HG02678 (cell line): ENCODE results near the gene MIER3.

Experiments used
- ATAC-seq: cut with Tn5 transposase; IDR thresholded peaks from one replicate; pipeline ENCODE4 v1.9.1; 2021; ENCODE audit warnings: mild to moderate bottlenecking, moderate library complexity; ENCODE audit not compliant: unreplicated experiment

MIER3 gene

DNA sequence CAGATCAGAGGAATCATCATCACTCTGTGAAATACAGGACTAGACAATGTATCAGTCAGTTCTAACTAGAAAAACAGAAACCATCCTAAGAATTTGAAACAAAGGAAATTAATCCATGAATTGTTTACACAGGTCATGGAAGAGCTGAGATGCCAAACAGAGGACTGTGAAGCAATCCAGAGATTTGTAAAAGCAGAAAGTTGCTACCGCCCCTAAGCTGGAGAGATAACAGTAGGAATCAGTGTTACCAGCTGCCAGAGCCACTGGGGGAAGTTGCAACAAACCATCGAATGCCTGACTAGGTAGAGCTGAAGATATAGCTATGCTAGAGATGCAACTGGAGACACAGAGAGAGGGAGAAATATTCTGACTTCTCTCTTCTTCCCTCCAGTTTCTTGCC lies 10.4 kb upstream of the MIER3 start:
- ATAC-seq, result no peak

DNA sequence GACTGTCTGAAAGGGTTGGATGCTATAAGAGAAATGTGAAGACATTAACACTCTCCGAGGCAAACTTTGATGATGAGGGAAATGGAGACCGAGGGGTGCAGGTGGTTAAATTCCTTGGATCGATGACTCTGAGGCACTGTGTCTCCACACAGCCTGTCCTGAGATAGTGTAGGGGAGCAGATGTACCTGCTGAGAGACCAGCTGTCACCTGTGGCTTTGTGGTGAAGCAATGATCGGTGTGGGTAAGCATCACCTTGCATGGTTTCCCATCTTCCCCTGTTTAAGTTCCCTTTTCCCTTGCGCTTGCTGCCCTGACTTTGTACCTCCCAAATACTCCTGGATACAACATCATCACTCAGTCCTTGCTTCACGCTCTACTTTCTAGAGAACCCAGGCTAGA lies 9.8 kb upstream of the MIER3 start:
- ATAC-seq, result no peak

DNA sequence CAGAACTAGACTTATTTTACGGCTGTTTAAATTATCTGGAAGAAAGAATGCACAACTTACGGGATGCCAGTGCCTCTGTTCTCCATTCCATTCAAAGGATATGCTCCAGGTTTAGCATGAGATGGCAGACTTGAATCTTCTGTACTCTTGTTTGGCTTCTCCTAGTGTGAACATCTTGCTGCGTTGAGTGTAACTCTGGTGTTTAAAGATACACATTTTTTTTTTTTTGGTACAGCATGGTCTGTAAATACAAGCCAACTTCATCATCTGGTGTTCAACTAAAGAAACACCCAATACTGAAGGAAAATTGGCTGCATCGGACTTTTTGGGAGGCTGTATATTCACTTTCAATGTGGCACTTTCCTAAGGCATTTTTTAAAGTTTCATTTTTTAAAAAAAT lies 7.4 kb upstream of the MIER3 start:
- ATAC-seq, result no peak

DNA sequence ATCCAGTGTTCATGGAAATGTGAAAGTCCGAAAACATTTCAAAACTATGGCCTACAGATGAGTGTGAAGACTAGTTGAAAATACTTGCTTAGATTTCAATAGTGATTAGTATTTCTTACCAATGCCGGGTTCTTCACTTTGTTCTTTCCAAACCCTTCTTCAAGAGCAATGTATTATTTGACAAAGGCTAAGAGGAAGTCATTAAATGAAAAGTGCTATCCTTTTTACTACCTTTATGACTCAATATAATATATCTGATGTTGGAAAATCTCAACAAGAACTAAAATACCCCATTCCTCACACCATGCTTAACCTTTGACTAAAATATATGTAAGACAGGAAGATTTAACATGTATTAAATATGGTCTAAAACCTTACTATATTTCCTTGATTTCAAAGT lies 6.7 kb upstream of the MIER3 start:
- ATAC-seq, result no peak

DNA sequence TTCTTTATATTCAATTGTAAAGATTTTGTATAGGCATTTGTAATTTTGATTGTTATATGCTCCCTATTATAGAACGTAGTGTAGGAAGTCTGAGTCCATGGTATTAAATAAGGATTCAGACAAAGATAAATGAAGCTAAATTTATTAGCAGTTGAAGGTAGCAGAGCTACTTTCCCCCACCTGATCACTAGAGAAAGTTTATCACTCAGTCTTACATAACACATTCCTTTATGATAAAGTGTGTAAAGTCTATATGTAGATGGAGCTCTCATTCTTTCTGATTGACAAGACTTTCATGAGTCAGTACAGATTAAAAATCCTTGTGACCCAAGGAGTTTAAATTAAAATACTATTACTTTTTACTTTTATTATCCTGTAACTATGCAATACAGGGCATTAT lies 2.3 kb upstream of the MIER3 start:
- ATAC-seq, result no peak

DNA sequence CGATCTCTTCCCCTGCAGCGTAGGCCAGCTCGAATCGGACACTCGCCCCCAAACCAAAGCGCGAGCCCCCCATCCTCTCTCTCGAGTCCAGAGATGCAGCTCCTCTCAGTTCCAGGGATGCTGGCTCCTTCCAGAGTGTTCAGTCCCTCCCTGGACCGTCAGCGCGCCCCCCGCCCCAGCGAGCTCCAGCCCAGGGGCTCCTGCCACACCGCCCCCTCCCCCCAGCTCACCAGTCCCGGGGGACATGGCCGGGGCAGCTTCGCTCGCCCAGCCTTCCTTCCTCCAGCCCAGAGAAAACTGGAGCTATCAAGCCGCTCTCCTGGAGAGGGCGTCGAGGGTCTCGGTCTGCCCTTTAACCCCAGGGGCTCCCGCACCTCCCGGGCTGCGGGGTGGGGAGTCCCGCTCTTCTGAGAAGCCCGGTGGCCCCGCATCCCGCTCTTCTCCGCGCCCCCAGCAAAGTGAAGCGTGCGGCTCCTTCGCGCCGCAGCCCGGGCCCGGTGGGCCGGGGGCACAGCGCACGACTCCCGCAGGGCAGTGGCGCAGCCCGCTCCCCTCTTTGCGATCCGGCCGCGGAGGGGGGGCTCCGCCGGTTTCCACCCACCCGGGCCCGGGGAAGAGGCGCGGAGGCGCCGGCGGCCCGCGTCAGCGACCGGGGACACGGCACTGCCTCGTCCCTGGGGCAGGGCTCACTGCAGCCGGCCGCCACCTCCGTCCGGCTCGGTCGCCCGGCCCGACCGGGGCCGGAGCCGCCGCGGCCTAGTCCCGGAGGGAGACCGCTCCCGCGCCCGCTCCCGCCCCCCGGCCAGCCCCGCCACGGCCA lies 587 bp downstream of the MIER3 start:
- peak; percentile 39 for ATAC-seq

DNA sequence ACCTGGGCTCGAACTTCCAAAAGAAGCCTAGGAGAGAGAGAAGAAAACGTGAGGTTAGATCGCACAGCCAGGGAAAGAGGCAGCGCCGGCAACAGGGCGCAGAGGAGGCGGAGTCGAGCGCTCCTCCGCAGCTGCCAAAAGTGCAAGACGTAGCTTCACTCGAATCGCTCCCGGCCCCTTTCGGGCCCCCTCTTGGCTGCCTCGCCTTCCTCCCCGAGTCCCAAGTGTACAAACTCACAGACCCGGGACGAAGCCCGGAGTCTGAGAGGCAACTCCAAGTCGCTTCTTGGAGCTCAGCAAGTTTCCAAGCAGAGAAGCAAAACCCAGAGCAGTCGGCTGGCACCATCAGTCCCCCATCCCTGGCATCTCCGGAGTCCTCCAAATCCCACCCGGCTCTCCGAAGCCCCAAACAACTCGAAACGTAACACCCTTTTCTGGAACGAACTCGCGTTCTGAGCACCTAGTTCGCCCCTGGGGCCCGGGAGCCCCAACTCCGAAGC lies 1.2 kb downstream of the MIER3 start:
- peak; percentile 42 for ATAC-seq

DNA sequence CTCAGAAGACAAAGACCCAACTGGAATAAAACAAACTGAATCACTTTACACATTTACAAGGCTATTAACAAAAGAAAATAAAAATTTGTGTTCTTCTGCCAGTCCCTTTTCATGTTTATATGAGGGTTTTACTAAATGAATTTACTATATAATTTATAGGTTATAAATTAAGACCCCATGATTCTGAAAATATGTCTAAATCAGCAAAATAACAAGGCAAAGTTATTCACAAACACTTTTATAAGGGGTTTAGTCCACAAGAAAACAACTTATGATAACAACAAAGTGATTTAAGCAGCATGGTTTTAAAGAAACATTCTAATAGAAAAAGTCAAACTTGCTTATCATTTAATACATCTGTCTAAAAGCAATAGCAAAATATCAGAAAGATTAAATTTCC lies 4.9 kb downstream of the MIER3 start:
- no peak for ATAC-seq

DNA sequence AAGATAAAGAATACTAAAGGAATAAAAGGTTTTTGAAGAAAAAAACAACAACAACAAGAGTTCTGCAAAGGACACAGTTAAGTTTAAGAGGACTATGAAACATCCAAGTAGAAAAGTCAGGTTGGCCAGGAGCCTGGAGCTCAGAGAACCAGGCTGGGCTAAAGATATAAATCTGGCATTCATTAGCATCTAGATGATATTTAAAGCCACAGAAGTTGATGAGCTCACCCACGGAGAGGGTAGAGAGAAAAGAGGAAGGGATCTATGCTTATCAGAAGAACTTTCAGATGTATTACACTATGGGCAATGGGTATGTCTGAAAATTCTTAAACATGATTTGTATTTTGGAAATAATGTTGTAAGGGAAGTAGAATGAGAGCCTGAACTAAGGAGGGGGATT lies 9.9 kb downstream of the MIER3 start:
- ATAC-seq, result no peak

DNA sequence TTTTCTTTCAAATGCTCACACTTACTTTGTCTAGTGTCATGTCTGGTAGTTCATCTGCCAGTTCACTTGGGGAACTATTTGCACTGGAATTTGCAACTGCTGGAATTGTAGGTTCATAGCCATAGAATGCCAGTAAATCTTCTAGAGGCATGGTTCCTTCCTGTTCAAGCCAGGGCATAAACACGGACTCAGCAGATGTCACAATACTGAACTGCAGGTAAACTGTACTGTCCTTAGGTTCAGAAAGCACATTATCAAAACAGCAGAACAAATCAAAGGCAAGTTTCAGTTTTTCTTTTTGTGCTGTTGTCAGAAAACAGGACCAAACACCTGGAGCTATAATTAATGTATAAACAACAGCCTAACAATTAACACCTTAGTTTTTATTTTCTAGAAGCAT lies 13.1 kb downstream of the MIER3 start:
- no peak for ATAC-seq

DNA sequence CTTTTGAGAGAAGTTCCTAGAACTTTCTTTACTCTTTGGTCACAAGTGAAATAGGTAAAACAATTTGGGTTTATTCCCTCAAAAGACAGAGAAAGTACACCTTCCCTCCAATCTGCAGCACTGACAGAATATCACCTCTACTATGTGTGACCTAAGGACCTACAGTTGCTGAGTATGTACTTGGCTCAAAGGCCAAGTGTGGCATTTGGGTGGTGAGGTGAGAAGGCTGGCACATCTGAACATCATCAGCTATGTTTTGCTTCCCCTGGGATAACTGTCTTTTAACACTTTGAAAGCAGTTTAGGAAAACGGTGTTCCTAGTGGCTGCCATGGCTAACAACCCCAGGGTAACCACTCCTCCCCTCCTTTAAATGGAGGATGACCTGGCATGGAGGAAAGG lies 17.6 kb downstream of the MIER3 start:
- ATAC-seq, result no peak

DNA sequence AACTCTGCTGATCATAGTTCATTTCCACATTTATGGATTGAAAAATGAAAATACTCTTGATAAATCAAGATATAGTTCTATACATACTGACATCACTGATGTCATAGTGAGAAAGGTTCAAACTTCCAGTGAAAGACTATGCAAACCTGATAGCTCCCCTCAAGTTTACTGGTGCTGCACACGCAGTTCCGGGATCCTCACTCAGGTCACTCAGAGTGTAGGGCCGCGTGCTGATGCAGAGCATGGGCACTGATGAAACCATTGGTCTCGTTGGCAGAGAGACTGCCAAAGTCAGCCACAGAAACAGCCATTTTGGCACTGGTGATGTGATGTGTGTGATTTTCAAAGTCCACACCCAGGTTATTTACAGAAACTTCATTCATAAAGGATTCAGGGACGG lies 29.0 kb downstream of the MIER3 start:
- ATAC-seq, result no peak

DNA sequence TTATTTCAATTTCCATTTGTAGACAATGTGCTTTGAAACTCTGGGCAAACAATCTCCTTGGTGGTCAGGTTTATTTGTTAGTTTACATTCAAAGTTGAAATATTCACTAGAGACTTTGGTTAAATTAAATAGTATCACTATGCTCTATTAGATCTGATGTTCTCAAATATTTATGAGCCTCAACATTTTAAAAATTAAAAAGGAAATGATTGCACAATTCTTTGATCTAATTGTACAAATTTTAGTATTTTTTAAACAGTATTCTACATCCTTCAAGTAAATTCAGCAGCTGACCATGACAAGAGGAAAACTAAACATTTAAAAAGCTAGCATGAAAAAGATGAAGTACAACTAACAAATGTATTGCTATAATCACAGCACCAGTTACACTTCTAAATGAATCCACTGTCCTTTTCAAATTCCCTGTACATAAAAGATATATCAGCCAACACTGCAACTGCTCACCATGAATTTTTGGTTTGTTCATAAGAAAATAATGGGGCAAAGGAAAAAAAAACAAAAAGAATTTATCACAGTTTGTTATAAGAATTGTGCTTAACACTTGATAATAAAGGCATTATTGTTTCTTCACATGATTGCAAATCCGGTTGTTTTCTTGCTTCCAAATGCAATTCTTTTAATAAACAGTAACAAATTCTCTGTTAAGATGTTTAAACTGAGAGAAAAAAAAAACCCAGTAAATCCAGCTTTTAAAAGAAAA lies 31.8 kb downstream of the MIER3 start:
- ATAC-seq, result no peak

DNA sequence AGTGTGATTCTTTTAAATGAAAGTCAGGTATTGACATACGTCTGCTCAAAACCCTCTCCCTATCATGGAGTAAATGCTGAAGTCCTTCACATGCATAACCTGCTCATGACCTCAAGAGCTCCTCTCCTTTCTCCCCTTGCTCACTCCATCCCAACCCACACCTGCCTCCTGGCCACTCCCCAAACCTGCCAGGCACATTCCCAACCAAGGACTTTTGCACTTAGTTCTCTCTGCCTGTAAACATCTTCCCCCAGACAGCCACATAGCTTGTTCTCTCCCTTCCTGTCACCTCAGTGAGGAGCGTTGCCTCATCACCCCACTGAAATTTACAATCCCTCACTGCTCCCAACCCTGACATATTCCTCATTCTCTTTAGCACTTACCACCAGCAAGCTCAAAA lies 33.9 kb downstream of the MIER3 start:
- ATAC-seq, result no peak

DNA sequence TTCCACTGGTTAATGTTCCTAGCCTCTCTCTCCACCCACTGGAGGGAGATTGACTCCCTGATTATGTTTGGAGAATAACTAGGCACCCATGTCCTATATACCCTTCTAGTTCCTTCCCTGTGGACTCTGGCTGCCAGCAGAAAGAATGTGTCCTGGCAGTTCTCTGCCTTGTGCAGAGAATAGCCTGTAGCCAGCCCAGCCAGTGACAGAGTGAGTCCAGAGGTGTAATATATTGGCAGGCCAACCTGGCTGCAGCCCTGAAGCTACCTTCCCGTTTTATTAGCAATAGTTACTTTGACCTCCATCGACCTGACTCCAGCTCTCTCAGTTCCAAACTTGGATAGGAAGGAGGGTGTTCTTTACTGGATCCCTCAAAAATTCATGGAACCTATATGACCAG lies 34.4 kb downstream of the MIER3 start:
- no peak for ATAC-seq

DNA sequence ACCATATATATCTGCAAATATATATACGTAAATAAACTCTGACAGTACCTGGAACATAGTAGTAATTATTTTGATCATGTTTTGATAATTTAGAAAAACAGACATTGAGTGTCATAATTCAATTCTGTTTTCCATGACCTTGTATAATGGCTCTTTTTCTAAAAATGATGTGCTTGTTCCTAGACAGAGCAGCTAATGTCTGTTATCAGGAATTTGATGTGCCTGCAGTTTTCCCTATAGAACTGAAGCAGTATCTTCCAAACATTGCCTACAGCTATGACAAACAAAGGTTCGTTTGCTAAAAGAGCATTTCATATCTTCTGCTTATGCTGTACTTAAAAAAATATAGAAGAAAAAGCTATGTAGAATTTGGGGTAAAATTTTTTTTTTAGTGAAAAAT lies 37.2 kb downstream of the MIER3 start:
- ATAC-seq, result no peak

DNA sequence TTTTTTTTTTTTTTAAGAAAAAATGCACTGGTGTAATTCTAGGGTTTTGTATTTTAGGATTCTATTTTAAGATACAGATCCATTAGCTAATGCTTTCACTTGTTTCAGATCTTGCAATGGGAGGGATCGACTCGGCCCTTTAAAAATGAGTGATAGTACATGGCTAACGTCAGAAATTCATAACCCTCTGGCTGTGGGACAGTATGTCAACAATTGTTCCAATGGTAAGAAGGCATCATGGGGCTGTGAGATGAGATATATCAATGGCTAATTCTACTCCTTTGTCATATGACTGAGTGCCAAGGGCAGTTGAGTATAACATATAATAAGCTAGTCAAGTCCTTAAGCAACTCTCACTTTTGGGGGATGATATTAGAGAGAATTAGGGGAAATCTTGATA lies 38.2 kb downstream of the MIER3 start:
- ATAC-seq, result no peak

DNA sequence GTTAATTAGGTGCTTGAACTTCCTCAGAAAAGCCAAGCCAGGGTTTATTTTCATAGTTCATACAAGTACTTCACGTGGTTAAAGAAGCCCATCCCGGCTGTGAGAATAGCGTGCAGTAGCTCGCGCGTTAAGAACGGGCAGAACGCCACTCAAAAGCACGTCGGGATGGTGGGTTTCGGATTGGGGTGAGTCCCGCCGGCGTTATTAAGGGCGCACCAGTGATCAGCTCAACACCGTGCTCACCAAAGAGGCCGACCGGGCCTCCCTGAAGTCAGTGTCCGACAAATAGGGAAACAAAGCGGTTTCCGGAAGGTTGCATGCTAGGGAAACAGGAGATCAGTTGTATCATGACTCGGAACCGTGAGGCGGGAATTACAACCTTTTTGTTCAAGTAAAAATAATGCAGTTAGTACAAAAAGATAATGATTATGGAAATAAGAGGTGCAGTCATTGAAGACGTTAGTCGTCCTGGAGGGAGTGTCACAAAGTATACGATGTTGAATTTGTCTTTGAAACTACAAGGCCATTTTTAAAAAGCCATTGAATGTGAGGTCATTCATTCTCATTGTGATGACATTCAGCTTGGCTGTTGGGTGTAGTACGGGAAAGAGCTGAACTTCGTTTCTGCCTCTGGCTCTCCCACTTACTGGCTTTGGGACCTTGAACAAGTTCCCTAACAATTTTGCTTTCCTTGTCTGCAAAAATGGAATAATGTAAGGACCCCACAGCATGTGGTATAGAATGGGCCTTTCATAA lies 41.5 kb downstream of the MIER3 start:
- peak; percentile 22 for ATAC-seq

DNA sequence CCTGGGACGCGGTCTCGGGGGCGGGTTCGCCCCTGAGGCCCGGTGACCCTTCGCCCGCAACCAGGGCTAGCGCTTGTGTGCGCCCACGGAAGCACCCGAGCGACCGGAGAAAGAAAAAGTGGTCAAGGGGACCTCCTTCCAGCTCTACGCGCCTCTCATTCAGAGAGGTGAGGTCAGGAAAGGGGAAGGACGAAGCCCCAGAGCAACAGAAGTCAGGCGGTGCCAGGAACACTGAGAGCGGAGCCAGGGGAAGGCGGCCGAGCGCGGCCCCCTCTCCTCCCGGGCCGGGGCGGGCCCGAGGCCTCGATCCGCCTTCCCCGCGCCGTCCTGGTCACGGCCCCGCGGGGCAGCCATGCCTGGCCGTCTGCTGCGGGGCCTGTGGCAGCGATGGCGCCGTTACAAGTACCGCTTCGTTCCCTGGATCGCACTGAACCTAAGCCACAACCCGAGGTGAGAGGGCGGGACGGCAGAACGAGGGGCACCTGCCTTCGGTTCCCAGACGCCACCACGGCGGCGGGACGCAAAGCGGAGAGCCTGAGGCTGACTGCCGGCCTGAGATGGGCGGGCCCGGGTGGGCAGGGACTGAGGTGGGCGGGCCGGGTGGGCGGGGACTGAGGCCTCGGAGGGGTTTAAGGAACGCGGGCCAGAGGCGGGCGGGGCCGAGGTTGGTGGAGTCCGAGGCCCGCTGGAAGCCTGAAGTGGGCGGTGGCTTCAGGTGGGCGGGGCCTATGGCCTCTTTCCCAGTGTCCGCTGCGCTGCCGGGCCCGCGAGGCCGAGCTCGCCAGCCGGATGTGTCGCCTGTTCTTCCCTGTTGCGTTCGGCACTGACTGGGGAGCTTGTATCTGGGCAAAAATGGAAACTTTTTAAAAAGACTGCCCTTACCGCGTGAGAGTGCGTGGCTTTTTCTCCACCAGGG lies 42.4 kb downstream of the MIER3 start, which contains the start of gene SETD9:
SETD9 (plus strand) TSS at position 303 of the 916 bp plus-strand sequence; CDS start at position 353, 50 bp downstream.
- ATAC-seq, result peak; percentile 85

DNA sequence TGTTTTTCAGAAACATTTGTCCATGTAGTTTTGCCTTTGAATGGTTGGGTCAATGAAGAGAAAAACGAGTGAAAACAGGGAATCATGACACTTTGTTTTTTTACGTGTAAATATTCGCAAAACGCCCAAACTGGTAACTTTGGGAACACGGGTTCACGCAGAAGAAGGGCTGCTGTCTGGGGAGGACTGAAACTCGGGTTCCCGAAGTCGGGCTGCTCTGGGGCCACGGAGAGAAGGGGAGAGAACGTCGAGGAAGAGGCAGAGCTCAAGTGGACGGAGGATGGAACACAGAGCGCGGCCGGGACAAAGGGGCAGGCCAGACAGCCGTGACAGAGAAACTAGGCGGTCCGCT lies 43.0 kb downstream of the MIER3 start:
- peak; percentile 36 for ATAC-seq
